Measurements from ENCODE around the gene OSBP2.
"Not testable (repeated sequence)": the region's sequence is repeated elsewhere in the genome, so short reads cannot be mapped to it uniquely, and the experiment has no call there.

Gene OSBP2

DNA sequence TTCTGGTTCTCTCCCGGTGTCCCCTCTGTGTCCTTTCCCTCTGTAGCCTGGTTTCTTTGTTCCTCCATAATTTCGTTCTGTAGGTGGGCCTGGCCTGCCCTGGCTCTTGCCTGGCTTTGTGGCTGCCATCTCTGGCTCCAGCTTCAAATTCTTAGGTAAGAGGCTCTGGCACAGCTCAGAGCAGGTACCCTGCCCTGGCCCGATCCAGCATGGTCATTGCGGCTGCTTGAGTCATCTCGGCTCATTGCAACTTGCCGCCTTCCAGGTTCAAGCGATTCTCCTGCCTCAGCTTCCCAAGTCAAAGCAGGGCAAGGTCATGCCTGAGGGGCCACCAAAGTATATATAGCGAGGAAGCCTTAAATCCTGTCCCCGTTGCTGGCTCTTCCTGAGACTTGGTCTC is 76.0 kb downstream of the OSBP2 start:
- no peak for DNase-seq

DNA sequence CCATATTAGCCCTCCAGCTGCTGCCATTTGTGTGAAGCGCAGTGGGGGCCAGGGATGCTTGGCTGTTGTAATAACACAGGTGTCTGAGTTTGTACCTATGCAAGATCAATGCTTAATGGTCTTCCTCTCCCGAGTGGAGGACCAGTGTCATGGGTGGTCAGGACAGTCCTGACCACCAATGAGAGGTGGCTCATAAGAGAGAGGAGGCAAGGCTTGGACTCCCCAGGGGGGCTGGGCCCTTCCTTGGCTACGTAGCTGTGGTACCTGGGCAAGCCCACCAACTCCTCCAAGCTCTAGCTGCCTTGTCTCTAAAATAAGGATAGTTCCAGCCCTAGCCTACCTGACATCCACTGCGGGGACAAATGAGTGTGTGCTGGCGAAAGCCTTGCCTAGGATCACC is 79.2 kb downstream of the OSBP2 start:
- DNase-seq, result no peak

- DNase-seq, result no peak
Measured at GRCh38 chr22:30774566-30774965, 79.9 kb downstream of the OSBP2 start.

DNA sequence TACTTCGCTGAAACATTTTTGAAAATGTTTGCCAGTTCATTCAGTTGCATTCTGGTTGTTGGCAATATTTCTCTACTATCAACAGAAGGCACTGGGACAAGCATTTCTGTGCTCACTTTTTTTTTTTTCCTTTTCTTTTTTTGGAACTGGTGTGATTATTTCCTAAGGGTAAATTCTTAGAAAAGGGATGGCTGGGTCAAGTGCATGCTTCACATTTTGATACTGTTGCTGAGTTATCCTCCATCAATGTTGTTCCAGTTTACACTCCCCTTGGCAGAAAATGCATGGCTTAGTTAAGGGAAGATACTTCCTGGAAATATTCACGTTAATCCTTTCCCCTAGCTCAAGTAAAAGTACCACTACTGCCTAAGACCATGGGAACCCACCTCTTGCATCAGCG is 81.8 kb downstream of the OSBP2 start:
- no peak for DNase-seq

DNA sequence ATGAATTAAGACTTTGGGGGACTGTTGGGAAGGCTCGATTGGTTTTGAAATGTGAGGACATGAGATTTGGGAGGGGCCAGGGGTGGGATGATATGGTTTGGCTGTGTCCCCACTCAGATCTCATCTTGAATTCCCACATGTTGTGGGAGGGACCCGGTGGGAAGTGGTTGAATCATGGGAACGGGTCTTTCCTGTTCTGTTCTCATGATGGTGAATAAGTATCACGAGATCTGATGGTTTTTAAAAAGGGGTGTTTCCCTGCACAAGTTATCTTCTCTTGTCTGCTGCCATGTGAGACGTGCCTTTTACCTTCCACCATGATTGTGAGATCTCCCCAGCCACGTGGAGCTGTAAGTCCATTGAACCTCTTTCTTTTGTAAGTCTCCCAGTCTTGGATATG is 82.5 kb downstream of the OSBP2 start:
- not testable (repeated sequence) for DNase-seq

GRCh38 chr22:30777587-30777986 is 82.9 kb downstream of the OSBP2 start:
- DNase-seq, result no peak

GRCh38 chr22:30778261-30778660 is 83.6 kb downstream of the OSBP2 start:
- no peak for DNase-seq

GRCh38 chr22:30780026-30780425 is 85.4 kb downstream of the OSBP2 start:
- no peak for DNase-seq

- no peak for DNase-seq
Measured at GRCh38 chr22:30781271-30781875, 86.7 kb downstream of the OSBP2 start.

- no peak for DNase-seq
Measured at GRCh38 chr22:30782613-30783012, 87.9 kb downstream of the OSBP2 start.

GRCh38 chr22:30783021-30783420 is 88.3 kb downstream of the OSBP2 start:
- no peak for DNase-seq

DNA sequence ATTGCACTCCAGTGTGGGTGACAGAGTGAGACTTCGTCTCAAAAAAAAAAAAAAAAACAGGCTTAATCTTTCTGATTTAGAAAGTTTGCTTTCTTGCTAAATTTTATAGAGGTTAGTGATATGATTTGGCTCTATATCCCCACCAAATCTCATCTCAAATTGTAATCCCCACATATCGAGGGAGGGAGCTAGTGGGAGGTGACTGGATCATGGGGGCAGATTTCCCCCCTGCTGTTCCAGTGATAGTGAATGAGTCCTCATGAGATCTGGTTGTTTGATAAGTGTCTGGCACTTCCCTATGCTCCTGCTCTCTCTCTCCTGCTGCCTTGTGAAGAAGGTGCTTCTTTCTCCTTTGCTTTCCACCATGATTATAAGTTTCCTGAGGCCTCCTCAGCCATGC is 90.9 kb downstream of the OSBP2 start:
- DNase-seq, result no peak

GRCh38 chr22:30790366-30790765 is 95.7 kb downstream of the OSBP2 start:
- DNase-seq, result no peak

DNA sequence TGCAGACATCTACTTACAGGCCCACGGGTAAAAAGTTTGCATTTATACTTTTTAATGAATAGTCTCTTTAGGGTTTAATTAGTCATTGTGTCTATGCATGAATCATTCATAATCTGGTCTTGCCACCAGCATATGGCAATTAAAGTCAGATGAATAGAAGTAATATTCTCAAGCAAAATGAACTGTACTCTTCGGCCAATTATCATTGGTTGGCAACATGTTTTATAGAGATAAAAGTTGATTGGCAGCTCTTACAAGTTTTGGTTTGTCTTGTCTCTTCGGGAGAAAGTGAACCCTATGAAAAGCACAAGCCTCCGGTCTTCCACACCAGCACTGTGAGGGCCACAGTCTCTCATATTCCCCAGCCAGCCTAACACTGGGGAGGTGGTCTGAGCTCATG is 97.8 kb downstream of the OSBP2 start:
- DNase-seq, result no peak

- no peak for DNase-seq
Measured at GRCh38 chr22:30795118-30795517, 100.4 kb downstream of the OSBP2 start.

DNA sequence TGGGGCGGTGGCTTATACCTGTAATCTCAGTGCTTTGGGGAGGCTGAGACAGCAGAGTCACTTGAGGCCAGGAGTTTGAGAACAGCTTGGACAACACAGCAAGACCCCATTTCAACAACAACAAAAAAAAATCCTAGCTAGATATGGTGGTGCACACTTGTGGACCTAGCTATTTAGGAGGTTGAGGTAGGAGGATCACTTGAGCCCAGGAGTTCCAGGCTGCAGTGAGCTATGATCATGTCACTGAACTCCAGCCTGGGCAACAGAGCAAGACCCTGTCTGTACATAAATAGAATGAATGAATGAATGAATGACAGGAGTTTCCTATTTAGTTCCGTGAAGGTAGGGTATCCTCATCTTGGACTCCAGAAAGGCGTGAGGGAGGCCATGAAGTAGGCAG is 107.0 kb downstream of the OSBP2 start:
- DNase-seq, result no peak

GRCh38 chr22:30802202-30803166 is 107.8 kb downstream of the OSBP2 start:
- DNase-seq, result peak; percentile 37

GRCh38 chr22:30803679-30804078 is 109.0 kb downstream of the OSBP2 start:
- no peak for DNase-seq

DNA sequence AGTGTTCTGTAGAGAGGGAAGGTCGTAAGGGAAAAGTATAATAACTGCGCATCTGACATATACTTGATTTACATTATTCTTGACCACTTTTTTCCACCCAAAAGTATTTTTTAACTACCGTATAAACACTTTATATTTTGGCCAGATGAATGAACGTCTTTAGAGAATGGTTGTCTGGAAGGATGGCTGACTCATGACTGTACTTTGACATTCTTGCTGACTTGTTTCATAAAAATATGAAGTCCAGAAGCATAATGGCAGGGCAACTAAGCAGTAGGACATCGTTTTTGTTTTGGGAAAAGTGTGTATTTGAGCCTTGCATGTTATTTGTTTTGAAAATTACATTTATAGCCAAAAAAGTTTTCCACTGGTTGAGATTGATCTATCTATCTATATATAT is 110.0 kb downstream of the OSBP2 start:
- no peak for DNase-seq

DNA sequence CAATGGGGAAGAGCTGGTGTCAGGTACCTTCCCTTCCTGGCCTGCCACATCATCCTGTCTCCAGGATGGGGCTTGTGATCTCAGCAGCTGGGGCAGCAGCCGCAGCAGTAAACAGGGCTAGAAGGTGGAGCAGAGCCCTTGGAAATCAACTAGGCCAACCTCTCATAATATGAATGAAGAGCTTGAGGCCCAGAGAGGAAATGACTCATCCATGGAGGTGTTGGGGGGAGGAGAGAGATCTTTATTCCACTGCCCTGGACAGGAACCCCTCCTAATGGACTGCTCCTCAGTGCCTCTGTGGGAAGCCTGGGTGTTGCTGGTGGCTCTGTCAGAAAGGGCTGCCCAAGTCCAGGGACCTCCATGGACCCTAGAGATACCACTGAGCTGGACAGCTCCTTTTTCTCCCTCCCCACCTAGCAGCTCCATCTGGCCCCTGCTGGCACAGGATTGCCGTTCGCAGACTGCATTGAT is 111.8 kb downstream of the OSBP2 start:
- no peak for DNase-seq

DNA sequence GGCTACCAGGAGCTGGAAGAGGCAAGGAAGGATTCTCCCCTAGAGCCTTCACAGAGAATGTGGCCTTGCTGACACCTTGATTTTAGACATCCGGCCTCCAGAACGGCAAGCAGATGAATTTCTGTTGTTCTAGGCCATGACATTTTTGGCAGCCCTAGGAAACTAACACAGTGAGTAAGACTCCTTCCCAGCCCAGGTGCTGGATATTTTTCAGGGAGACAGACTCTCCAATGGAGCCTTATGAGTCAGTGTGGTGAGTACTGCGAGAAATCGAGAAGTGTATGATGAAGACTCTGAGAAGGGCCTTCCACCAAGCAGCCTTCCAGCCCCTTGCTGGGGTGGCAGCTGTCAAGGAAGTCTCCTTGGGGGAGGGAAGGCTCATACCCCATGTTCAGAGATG is 114.4 kb downstream of the OSBP2 start:
- DNase-seq, result no peak

- no peak for DNase-seq
Measured at GRCh38 chr22:30810105-30810504, 115.4 kb downstream of the OSBP2 start.

DNA sequence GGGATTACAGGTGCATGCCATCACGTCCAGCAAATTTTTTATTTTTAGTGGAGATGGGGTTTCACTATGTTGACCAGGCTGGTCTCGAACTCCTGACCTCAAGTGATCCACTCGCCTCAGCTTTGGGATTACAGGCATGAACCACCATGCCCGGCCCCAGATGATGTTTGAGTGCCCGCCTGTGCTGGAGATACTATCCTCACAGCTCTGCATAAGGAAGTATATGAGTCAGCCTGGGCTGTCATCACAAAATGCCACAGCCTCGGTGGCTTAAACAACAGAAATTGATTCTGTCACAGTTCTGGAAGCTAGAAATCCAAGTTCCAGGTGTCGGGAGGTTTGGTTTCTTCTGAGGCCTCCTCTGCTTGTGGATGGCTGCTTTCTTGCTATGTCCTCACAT is 119.3 kb downstream of the OSBP2 start:
- no peak for DNase-seq

DNA sequence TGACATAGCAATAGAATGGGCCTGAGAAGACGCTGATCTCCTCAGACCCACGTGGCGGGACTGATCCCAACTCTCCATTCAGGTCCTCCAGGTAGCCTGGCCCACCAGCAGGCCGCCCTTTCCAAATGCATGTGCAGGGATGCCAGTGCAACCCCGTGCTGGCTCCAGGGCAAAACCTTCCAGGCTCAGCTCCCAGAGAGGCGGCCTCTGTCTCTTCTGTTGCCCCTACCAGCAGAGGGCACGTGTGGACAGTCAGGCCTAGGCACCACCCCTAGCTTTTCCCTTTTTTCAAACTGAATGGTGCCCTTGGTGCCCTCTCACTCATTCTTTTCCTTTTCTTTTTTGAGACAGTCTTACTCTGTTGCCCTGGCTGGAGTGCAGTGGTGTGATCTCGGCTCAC is 121.7 kb downstream of the OSBP2 start:
- no peak for DNase-seq

Measured in cortex of kidney (tissue), 1 donor.